Measurements from ENCODE around the gene GRM7.

GRM7 gene

DNA sequence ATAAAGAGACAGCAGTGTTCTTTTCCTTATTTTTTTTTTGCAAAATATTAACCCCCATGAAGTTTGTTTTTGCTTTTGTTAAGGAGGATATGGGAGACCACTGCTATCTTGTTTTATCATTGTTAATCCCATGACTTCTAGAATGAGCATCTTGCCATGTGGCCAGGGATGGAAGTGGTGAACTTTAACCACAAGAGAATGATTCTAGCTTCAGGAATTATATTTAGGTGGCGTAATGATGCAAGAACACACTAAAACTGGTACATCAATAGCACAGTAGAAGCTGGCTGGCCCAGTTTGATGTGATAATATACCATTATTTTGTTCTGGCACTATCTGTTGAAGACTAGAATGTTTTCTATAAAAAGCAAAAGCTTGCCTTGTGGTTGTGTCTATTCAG is 720.9 kb downstream of the GRM7 start:
- no peak for DNase-seq (ENCODE audit: low read depth)

DNA sequence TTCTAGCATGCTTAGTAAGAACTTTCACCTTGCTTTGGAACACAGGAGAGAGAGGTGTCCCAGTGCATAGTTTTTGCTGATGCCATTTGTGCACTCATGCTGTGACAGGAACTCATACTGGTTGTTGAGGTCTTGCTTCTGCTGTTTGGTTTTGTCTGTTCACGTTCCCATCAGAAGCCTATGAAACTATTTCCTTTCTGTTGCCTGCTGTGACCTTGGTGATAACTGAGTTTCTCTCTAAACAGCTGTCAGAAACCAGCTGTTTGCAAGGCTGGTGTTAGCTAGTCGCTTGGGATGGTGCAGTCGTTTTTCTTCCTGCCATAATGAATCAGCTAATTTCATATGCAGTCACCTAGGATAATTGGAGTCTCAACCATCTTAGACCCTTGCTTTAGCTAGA is 724.1 kb downstream of the GRM7 start:
- DNase-seq (ENCODE audit: low read depth), result no peak

DNA sequence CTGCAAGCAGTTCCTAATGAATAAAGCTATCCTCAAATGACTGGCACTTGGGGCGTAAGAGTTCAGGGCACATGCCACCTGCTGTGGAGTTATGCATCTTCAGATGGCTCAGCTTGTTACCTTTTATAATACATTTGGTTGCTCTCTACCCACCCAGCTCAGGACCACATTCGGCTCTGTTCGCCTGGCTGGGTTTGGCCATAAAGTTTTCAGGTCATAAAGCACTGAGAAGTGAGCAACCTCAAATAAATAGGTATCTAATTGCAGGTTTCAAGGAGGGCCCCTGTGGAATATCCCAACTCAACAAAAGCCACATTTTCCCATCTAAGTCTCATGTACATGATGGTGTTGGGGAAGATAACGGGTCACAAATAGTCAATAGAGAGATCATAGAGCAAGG is 727.3 kb downstream of the GRM7 start:
- no peak for DNase-seq (ENCODE audit: low read depth)

DNA sequence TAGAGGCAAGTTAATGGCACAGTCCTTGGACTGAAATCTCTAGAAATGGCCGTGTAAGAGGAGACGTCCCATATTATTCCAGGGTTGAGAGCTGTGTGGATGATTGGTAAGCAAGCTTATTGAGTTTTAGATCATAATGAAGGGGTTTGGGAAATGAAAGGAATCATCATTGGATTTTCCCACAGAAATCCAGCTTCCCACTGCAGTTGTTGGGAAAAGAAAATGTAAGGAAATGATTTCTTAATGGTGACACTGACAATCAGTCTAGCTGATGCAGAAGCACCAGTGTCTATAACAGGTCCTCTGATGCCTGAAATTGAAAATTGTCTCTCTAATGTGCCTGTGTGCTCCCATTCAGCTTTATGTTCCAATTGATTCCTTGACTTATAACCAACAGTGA is 728.6 kb downstream of the GRM7 start:
- DNase-seq (ENCODE audit: low read depth), result no peak

DNA sequence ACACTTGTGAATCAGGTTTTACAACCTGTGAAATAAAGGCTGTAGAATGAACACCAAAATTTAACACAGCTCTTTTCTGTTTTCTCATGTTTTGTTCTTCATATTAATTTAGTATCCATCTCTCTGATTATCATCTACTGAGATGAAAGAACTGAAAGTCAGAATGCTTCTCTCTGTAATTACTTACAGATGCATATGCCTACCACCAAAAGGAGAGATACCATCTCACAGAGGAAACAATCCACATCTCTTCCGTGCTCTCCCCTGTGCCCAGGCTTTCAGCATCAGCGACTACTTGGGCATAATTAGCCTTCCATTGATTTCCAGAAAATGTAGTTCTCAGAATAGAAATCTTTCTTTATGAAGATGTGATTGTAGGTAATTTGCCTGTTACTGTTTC is 741.4 kb downstream of the GRM7 start:
- no peak for DNase-seq (ENCODE audit: low read depth)

DNA sequence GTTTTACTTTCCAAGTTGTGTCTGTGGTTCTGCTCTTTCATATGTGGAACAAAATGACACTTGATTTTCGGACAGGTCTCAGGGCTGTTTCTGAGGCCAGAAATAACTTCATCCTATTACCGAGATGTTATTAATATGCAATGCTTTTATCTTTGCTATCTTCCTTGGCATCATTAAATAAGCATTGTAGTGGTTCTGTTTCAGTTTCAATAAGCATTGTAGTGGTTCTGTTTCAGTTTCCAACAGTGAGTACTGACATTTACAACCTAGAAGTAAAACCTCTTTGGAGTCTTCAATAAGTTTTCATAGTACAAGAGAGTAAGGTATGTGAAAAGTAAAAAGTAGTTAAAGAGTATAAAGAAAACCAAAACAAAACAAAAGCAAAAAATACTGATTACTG is 746.2 kb downstream of the GRM7 start:
- DNase-seq (ENCODE audit: low read depth), result no peak

DNA sequence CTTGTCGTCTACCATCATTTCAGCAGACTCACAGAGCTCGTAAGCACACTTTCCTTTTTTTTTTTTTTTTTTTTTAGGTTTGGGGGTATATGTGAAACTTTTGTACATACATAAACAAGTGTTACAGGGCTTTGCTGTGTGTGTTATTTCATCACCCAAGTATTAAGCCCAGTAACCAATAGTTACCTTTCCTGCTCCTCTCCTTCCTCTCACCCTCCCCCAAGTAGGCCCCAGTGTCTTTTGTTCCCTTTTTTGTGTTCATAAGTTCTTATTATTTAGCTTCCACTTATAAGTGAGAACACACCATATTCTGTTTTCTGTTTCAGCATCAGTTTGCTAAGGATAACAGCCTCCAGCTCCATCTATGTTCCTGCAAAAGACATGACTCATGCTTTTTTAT is 746.8 kb downstream of the GRM7 start:
- DNase-seq (ENCODE audit: low read depth), result no peak

DNA sequence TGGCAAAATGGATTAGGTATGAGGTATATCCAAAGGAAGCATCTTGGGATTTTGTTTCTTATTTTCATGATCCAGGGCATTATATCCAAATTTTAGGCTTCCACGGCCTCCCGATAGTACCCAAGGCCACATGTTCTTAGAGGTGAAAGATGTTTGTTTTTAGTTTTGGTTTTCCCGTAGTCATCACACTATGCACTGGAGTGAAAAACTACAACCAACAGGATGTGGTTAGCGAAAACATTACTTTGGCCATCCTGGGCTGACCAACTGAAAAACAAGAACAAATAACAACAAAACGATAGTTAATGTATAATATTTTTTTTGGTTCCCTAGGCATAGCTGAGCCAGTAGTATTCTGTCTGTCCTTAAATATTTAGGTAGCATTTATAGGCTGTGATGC is 749.7 kb downstream of the GRM7 start:
- no peak for DNase-seq (ENCODE audit: low read depth)

DNA sequence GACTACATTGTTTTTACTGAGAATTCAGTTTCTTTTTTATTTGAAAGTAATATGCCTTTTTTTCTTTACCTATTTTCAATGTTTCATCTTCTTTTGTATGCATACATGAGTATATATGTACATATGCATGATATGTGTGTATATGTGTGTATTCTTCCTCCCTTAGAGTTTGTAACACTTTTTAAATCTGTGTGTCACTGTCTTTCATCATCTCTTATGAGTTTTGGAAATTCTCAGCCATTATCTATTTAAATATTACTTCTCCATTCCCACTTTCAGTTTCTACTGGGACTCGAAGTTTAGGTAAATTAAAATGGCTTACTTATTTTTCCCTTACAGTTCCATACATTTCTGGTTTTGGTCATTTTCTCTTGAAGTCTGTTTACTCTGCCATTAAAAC is 754.1 kb downstream of the GRM7 start:
- no peak for DNase-seq (ENCODE audit: low read depth)

DNA sequence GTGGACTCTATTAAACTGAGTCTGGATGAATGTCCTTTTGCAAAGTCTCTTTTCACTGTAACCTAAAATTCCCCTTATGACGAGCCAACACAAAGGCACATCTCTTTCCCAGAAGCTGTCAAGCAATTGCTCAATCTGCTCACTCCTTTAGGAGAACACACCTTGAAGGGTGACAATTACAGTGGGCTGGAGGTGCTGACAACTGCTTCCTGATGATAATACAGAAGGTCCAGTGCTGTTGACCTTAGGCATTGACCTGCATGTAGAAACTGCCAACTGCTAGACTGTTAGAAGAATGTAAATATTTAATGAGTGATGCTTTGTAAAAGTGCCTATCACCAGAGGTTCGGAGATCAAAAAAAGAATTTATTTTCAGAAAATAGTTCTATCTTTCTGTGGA is 757.7 kb downstream of the GRM7 start:
- DNase-seq (ENCODE audit: low read depth), result no peak

DNA sequence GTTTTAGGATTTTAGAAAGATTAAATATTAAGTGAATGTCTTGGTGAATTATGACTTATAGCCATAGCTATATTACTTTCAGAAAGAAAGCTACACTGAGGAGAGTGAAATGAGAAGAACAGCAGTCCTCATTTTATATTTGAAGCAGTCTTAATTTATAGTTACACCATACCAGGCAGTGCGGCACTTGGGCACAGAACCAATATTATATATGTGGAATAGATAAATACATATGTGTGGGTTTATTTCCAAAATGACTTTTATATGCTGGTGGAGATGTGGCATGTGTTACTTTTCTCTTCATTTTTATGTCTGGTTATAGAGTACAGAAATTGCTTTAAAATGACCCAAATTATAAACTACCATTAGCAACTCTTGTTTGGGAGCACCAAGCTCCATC is 759.5 kb downstream of the GRM7 start:
- DNase-seq (ENCODE audit: low read depth), result no peak

DNA sequence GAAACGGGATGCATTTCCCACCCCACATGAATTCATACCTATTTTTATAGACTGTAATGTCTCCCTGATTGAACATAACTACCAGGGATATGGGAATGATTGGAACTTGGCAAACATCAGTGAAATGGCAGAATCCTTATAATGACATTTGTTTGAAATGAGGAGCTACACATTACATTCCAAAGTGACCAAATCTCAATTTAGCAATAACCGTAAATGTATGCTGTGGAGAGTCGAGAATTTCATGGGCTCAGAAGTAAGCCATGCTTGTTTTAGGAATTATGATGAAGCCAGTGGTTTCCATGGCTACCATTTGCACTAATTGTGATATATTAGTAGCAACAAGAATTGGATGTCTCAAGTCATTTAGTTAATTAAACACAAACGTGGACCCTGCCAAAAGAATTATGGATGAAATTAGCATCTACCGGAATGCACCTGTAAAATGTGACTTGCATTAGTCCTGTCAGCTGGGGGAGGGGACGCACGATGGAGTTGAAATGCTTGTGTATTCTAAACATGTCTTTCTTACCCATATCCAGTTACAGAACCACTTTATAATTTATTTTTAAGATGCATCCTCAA is 760.2 kb downstream of the GRM7 start:
- no peak for DNase-seq (ENCODE audit: low read depth)

DNA sequence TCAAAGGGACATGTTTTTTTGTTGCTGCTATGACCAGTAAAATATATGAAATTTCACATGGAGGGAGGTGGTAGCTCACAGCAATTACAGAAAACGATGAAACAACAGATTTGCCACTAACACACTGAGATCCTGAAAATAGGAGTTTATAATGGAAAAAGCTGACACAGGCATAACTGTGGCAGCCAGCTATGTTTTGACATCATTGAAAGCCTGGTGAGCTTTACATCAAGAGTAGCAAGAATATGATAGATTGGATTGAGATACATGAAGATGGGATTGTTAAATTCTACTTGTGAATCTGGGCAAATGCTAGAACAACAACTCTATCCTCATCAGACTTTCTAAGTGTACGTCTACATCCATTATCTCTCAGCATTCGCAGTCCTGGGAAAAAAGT is 760.7 kb downstream of the GRM7 start:
- no peak for DNase-seq (ENCODE audit: low read depth)

DNA sequence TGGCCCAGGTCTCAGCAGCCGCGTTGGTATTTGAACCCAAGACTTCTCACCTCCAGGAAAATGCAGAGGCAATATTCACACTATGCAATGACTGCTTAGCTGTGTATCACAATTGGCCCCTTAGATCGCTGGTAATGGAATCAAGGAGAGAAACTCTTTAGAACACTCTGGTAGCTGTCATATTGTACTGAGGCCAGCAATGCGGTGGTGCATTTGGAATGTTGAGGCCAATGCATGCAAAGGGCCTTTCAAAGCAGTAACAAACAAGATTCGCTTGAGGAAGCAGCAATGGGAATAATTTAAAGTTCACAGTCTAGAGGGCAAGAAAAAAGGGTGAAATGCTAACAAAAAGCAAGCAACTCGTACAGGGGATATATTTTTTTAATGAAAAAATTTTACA is 764.1 kb downstream of the GRM7 start:
- no peak for DNase-seq (ENCODE audit: low read depth)

DNA sequence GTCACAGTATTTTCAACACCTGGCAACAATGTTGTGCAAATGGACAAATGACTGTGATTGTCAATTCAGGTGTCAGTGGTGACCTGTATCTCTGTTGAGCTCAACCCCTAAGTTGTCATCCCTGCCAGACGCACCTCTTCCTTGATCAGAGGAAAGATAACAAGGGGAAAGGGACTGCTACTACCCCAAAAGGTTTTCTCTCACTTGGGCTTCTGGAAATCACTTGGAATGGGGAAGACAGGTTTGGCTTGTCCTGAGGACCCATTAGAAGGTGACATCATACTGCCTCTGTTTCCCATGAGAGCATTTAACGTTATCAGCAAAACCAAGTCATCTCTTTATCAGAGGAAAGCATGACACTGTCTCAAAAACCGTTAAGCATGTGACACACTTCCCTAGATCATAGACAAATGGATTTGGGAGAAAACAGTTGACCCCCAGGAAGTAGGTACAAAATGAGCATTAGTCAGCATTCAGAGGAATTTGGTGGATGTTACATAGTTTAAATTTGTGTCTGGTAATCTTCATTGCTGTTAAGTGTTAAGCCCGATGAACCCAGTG is 769.5 kb downstream of the GRM7 start:
- DNase-seq (ENCODE audit: low read depth), result no peak

DNA sequence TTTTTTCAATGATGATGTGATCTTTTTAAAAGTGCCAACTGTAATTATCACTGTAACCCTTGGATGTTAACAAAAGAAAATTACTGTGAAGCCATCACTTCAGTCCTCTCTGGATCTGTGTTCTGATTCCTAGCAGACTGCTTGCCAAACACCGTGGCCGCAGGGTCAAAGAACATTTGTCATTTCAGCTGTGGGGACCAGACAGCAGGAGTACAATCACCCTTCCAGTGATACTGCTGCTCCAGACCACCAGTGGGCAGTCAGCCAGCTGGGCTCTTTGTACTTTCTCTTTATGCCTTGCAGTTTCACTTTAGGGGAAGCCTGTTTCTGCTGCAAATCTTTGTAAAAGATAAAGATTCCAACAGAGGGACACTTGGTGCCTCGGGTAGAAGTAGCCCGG is 770.0 kb downstream of the GRM7 start:
- no peak for DNase-seq (ENCODE audit: low read depth)

DNA sequence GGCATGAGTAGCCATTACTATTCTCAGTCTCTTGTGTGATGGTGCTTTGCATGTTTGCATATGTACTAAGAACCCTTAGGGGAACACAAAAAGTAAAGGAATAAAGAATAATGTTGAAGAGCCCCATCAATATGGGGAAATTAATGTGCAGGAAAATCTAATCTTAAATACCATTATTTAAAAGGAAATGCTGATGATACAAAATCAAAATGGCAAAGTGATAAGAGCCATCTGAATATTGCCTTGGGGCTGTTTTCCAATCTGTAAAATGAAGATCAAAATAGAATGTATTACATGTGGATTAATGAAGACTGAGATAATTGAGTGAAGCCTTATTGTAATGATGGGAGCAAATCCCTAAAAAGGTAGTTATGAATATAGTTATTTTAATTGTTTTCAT is 771.4 kb downstream of the GRM7 start:
- DNase-seq (ENCODE audit: low read depth), result no peak

DNA sequence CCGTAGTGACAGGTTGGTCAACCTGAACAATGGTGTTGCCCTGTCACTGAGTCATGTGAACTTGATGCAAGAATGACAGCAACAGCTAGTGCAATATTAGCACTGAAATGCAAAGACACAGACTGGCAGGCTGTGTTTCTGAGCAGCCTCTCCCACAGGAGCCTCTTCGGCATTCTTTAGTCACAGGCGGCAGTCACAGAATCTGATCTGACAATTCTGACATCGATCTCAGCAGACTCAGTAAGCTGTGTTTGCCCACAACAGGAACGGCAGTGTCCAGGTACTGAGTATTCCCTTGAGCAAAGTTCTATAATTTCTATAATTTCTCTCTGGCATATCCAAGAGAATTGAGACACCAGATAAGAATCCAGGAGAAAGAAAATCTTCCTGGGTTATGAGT is 776.8 kb downstream of the GRM7 start:
- DNase-seq (ENCODE audit: low read depth), result no peak

DNA sequence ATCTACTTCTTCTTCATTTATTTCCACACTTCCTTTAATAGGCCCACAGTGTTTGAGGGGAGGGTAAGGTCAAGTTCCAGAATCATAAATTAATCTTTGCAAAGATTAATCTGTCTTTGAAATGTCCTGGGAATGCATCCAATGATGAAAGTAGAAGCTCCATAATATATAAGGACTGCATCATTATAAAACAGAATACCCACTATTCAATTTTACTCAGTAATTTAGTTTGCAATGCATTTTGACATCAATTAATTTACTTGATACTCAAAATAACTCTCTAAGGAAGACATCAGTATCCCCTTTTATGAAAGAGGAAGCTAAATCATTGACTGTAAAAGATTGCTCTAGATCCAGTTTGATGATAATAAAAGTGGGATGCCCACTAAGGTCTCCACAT is 777.2 kb downstream of the GRM7 start:
- DNase-seq (ENCODE audit: low read depth), result no peak

DNA sequence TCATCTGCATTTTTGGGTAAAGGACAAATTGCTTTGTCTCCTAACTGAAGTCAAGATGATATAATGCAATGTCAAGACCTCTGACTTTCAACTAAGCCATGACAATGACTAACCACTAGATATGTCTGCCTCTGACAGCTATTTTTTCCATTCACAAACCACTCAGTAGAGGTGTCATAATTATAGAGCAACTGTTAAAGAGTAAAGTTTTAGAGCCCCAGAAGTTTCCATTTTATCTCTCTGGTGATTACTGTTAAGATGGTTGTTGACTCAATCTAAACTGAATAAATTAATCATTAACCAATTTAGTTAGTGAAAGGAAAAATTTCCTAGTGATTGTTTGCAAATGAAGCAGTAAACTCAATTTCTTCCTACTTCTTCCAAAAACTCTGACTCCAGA is 779.9 kb downstream of the GRM7 start:
- DNase-seq (ENCODE audit: low read depth), result no peak

DNA sequence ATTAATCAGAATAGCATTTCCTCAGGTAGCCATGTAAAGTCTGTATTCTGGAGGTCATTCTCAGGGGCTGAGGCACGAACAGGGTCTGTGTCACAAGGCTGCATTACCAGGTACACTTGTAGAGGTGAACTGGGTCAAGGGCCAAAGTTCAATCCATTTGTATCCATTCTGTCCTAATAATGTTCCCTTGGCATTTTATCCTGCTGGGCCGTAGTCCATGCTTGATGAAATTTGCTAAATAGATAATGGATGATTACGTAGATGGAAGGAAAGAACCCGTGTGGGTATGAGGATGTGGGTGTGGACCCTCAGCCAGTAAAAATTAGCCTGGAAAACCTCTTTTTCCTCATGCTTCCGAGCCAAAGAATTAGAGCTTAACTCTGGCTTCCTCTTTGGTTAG is 785.9 kb downstream of the GRM7 start:
- DNase-seq (ENCODE audit: low read depth), result no peak

DNA sequence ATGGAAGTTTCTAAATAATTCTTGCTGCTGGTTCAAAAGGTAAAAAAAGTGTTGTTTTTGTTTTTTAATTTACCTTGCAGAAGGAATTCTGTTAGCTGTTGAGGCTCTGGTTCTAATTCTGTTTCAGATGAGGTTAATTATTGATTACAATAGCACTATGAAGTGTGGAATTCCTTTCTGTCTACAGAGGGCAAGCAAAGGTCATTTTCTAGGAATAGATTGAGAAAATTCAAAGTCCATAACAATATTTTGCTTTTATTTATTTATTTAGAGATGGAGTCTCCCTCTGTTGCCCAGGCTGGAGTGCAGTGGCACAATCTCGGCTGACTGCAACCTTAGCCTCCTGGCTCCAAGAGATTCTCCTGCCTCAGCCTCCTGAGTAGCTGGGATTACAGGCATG is 789.6 kb downstream of the GRM7 start:
- DNase-seq (ENCODE audit: low read depth), result no peak

DNA sequence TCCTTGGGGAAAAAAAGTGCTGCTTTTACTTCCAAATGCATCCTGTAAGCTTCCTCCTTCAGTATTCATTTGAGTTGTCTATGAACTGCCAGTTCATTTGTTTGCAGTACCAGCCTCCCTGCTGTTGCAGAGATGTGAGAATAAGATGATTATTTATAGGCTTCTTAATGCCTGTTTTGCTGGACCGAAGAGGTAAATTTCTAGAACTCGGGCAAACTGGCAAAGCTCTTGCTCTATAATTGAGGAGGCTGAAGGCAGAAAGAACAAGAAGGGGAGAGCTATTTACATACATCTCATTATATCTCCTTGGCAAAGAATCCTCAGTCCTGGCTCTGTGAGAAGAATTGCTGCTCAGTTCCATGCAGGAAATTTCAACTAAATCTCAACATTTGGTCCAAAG is 790.4 kb downstream of the GRM7 start:
- DNase-seq (ENCODE audit: low read depth), result no peak

DNA sequence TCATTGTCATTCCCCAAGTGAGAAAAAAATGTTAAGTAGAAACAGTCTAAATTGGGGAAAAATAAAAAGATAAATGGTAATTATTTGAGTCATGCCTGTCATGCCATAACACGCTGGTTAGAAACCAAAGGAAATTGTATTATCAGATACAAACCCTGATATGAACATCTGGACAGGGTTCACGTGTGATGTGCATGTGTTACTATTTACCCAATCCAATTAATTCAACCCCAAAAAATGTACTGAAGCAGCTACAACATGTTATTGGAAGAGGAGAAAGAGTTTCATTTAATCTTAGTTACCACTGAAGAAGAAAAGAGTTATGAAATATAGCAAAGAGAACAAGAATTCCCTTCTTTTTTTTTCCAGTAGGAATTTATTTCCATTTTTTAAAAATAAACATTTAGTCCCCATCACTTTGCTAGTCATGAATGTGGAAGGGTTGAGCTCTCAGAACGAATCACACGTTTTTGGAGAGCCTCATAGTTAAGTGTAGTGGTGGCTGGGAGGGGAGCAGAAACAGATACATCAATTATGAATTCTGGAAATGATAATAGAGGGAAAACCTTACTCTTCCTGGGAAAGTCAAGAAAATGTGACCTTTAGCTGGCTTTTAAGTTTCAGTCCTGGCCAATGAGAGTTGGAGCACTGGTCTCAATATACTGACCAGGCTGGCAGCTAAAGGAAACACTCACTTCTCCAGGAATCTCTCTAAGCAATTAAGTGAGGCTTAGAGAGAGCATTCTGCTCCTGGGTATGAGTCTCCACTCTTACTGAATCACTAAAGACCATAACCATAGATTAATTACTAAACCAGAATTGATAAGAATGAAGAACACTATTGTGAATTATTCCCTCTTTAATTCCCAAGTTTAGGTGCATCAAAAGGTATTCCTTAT is 796.5 kb downstream of the GRM7 start:
- DNase-seq (ENCODE audit: low read depth), result no peak

All from ELR (cell line).